ENCODE results near the gene TAF3. TPM values are rescaled to one million over a fixed set of nuclear protein-coding genes. Genes with fewer than 3 reads are reported as not detected.

The TAF3 gene
- total RNA-seq, 1 experiment from 2014 or later = 5.5 TPM

- ChIA-PET POLR2A (interaction anchor here (0.5 kb wide), 1 partner anchor 18 kb away, joined by 3 read pairs; no protein-coding TSS in a partner anchor), CTCF (no interaction called here)
- no peak for ATAC-seq
- no peaks in the 10 kb centered on the region for H3K4me1 ChIP-seq (ENCODE audit: control insufficient read depth, insufficient read depth, low read length)
- H3K4me3 ChIP-seq (ENCODE audit: low read depth in 2 of 2, low read length in 2 of 2) = no peak overlapping the region
- BruUV-seq (replicated peaks) = no TSS peak
- no peak for DNase-seq (ENCODE audit: low read depth, low spot score)
- no peaks in the 10 kb centered on the region; the same call in 1 of the 2 replicates for H3K27me3 ChIP-seq (ENCODE audit: control insufficient read depth, insufficient read depth, low read length)
- no peaks in the 10 kb centered on the region for H3K9me3 ChIP-seq (ENCODE audit: control insufficient read depth, insufficient read depth, low read depth, low read length)
- TF ChIP-seq REST (IDR thresholded peaks at IDR 0.05; ENCODE audit: insufficient read depth in 1 of 2, low read depth in 2 of 2, low read length in 1 of 2) (no peak), CTCF (IDR thresholded peaks at IDR 0.05) (no peak), SIN3A (IDR thresholded peaks at IDR 0.05; ENCODE audit: borderline replicate concordance, insufficient read depth, low read depth, low read length) (no peak), TCF7L2 (IDR thresholded peaks at IDR 0.05; ENCODE audit: low read depth, low read length) (no peak)
- in situ Hi-C loops (cut with HindIII; ENCODE audit: low pct_unique_long_range_greater_than_20kb, low sequenced_read_pairs) = no loop called here
- intact Hi-C loops (cut with micrococcal nuclease; ENCODE audit: unreplicated experiment) = no loop called here
- H3K36me3 ChIP-seq (ENCODE audit: control insufficient read depth, insufficient read depth, low read length) = no peaks in the 10 kb centered on the region
- H3K27ac ChIP-seq (ENCODE audit: low read length) = no peak overlapping the region
Observed at GRCh38 chr10:8041992-8042720, 223.9 kb downstream of the TAF3 start.

DNA sequence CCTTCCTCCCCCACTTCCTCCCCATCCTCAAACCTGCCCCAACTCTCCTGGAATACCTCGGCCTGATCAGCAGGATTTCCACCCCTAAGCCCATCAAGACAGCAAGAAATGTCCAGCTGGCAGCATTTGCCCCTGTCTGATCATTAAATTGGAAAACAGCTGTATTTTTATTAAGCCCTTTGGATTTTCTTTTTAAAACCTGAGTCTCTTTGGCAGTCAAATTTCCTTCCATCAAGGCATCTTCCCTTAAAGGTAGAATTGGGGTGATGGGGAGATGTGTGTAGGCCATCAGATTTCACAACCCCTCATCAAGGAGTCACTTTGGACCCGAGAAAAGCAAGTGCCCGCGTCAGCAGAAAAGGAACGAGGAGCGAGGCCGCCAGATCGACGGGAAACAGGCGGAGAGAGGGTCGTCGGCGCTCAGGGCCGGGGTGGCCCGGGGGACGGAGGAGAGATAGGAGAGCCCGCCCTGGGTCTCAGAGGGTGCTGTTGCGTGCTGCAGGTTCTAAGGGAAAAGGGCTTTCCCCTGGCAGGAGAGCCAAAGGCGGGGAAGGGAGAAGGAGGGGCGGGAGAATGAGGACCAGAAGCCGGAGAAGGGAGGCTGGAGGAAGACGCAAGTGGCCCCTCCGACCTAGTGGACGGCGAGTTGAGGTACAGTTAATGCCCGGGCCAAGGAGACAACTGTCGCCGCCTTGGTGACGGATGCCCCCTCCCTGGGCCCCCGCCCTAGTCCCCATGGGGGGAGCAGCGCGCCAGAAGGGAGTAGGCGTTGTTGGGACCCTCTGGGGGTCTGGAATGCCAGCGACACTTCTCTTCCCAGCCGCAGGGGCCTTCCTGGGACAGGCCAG lies 224.6 kb downstream of the TAF3 start:
- Histone ChIP-seq H3K27me3 (ENCODE audit: control insufficient read depth, insufficient read depth, low read length) (no peaks in the 10 kb centered on the region; the same call in 1 of the 2 replicates), H3K4me3 (ENCODE audit: low read depth in 2 of 2, low read length in 2 of 2) (no peak overlapping the region)

More for the DNA sequence above, 224.6 kb downstream of the TAF3 start:
- Histone ChIP-seq H3K27ac (ENCODE audit: low read length) (no peak overlapping the region), H3K4me1 (ENCODE audit: control insufficient read depth, insufficient read depth, low read length) (no peaks in the 10 kb centered on the region), H3K9me3 (ENCODE audit: control insufficient read depth, insufficient read depth, low read depth, low read length) (no peaks in the 10 kb centered on the region), H3K36me3 (ENCODE audit: control insufficient read depth, insufficient read depth, low read length) (no peaks in the 10 kb centered on the region)
- intact Hi-C loops (cut with micrococcal nuclease; ENCODE audit: unreplicated experiment) = no loop called here
- DNase-seq (ENCODE audit: low read depth, low spot score) (no peak), ATAC-seq (no peak)
- CTCF ChIA-PET = interaction anchor here (0.6 kb wide), 1 partner anchor 13 kb away, joined by 4 read pairs; no protein-coding TSS in a partner anchor
- in situ Hi-C loops (cut with HindIII; ENCODE audit: low pct_unique_long_range_greater_than_20kb, low sequenced_read_pairs) = no loop called here
- POLR2A ChIA-PET = interaction anchor here (0.5 kb wide), 1 partner anchor 17 kb away, joined by 3 read pairs; no protein-coding TSS in a partner anchor
- BruUV-seq (replicated peaks) = no TSS peak
- no peak for TF ChIP-seq TCF7L2 (IDR thresholded peaks at IDR 0.05; ENCODE audit: low read depth, low read length)

Data from Panc1 (cell line).